Thoracic aorta (tissue), 2 donors: ENCODE results near the gene NRXN3. TPM values are rescaled to one million over a fixed set of nuclear protein-coding genes. Genes with fewer than 3 reads are reported as not detected.

Source experiments
- ATAC-seq: fragments of 150-250 bp; one replicate; pipeline ENCODE4 v1.8.0; 2017; ENCODE audit warnings: low read depth; ENCODE audit not compliant: insufficient number of reproducible peaks, low FRiP score
- DNase-seq: peaks from one replicate; pipeline ENCODE4 v3.0.0-alpha.2; 2020; ENCODE audit warnings: low spot score
- H3K27ac ChIP-seq, 2 donors: fragments of 200-600 bp; sonication (generic); 1 replicate in 1 of 2; 2 replicates in 1 of 2; pipeline ENCODE4 v1.5.1; 2016; ENCODE audit warnings: mild to moderate bottlenecking in 2 of 2, moderate library complexity in 2 of 2
- H3K27me3 ChIP-seq: fragments of 200-600 bp; sonication (generic); replicated peaks from 2 replicates; pipeline ENCODE4 v1.6.0; 2016; ENCODE audit warnings: mild to moderate bottlenecking; ENCODE audit not compliant: insufficient read depth
- H3K36me3 ChIP-seq: fragments of 200-600 bp; sonication (generic); one replicate; pipeline ENCODE4 v1.5.1; 2016
- H3K4me1 ChIP-seq, 2 donors: fragments of 200-600 bp; sonication (generic); 1 replicate in 1 of 2; 2 replicates in 1 of 2; pipeline versions ENCODE4 v1.5.1 to v1.6.0; 2016; ENCODE audit warnings: low read depth in 2 of 2, mild to moderate bottlenecking in 1 of 2; ENCODE audit not compliant: control insufficient read depth in 1 of 2
- H3K4me3 ChIP-seq: fragments of 200-600 bp; sonication (generic); 2 replicates; pipeline ENCODE4 v1.5.1; 2016; ENCODE audit warnings: mild to moderate bottlenecking
- H3K9me3 ChIP-seq: fragments of 200-600 bp; sonication (generic); 2 replicates; pipeline ENCODE4 v1.5.1; 2016
- CTCF ChIP-seq: fragments of 200-600 bp; sonication (generic); IDR thresholded peaks from one replicate; pipeline ENCODE4 v1.5.1; 2019; ENCODE audit warnings: antibody characterized with exemption
- total RNA-seq, 2 donors: library from RNA; depleted of rRNA; stranded (reverse); fragments of >200 nt; gene quantifications; one replicate each; pipeline versions ENCODE4 v1.1.0 to v1.2.3, GENCODE V29; 2016

NRXN3 gene
- total RNA-seq, 2 donors from 2014 or later, result 5.6 to 33.3 TPM

GRCh38 chr14:78805570-78805969 is 635.4 kb downstream of the NRXN3 start:
- H3K27ac ChIP-seq, result no peak overlapping the region
- DNase-seq (no peak), ATAC-seq (no peak)
- H3K4me1 ChIP-seq, result no peaks in the 10 kb centered on the region
- TF ChIP-seq CTCF, result no peak
- H3K4me3 ChIP-seq, result no peak overlapping the region
- H3K9me3 ChIP-seq, result no peaks in the 10 kb centered on the region
- H3K27me3 ChIP-seq, result no peaks in the 10 kb centered on the region
- no peaks in the 10 kb centered on the region for H3K36me3 ChIP-seq

GRCh38 chr14:78823035-78823434 is 652.9 kb downstream of the NRXN3 start:
- no peak for TF ChIP-seq CTCF
- no peaks in the 10 kb centered on the region for H3K9me3 ChIP-seq
- no peak overlapping the region for H3K27ac ChIP-seq
- no peaks in the 10 kb centered on the region for H3K4me1 ChIP-seq
- ATAC-seq, result no peak
- no peaks in the 10 kb centered on the region for H3K27me3 ChIP-seq
- H3K36me3 ChIP-seq, result no peaks in the 10 kb centered on the region
- no peak for DNase-seq
- H3K4me3 ChIP-seq, result no peak overlapping the region

GRCh38 chr14:78823516-78823915 is 653.3 kb downstream of the NRXN3 start:
- DNase-seq (no peak), ATAC-seq (no peak)
- Histone ChIP-seq H3K4me3 (no peak overlapping the region), H3K27me3 (no peaks in the 10 kb centered on the region), H3K9me3 (no peaks in the 10 kb centered on the region), H3K36me3 (no peaks in the 10 kb centered on the region), H3K27ac (no peak overlapping the region), H3K4me1 (no peaks in the 10 kb centered on the region)
- TF ChIP-seq CTCF, result no peak

GRCh38 chr14:78829274-78829673 is 659.1 kb downstream of the NRXN3 start:
- H3K4me1 ChIP-seq, result no peaks in the 10 kb centered on the region
- H3K36me3 ChIP-seq, result no peaks in the 10 kb centered on the region
- no peak for TF ChIP-seq CTCF
- no peak for DNase-seq
- no peak for ATAC-seq
- H3K4me3 ChIP-seq, result no peak overlapping the region
- no peak overlapping the region for H3K27ac ChIP-seq
- no peaks in the 10 kb centered on the region for H3K27me3 ChIP-seq
- no peaks in the 10 kb centered on the region for H3K9me3 ChIP-seq

GRCh38 chr14:78834766-78835451 is 664.7 kb downstream of the NRXN3 start:
- Histone ChIP-seq H3K9me3 (no peaks in the 10 kb centered on the region), H3K4me3 (no peak overlapping the region), H3K27me3 (no peaks in the 10 kb centered on the region), H3K27ac (no peak overlapping the region), H3K4me1 (no peaks in the 10 kb centered on the region), H3K36me3 (no peaks in the 10 kb centered on the region)
- ATAC-seq (no peak), DNase-seq (no peak)
- no peak for TF ChIP-seq CTCF
